CD4-positive, alpha-beta T cell treated with Interleukin-21 for 1 hour (primary cell): ENCODE results near the gene DDX51.

Experiments
- DNase-seq: peaks from one replicate; pipeline ENCODE4 v3.0.0-alpha.2; 2020

The DDX51 gene

DNA sequence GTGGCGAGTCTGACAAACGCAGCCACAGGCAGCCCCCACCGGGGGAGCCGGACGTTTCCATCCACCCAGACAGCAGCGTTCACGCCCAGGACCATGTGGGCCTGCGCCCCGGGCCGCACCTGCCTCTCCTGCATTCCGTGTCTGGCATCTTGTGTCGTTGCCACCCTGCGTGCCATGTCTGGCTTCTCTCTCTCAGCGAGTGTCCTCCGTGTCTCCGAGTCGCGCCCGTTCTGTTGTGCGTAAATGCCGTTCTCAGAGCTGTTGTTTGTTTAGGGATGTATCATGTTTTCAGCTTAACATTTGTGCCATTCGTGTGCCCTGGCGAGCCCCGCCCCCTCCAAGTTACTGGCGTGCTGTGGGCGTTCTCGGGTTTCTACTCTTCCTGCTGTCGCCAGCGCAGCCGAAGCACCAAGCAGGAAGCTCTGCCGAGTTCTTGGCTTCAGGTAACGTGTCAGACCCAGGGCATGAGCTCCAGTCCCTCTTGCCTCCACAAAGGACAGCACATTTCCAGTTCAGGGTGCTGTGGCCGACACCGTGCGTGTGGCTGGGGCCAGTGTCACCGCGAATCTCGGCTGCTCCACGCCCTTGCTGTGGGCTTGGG, 34.8 kb upstream of the DDX51 start:
- peak; percentile 45 for DNase-seq

GRCh38 chr12:132178316-132178715, 34.2 kb upstream of the DDX51 start:
- no peak for DNase-seq

GRCh38 chr12:132176920-132177551, 32.9 kb upstream of the DDX51 start:
- DNase-seq: no peak

DNA sequence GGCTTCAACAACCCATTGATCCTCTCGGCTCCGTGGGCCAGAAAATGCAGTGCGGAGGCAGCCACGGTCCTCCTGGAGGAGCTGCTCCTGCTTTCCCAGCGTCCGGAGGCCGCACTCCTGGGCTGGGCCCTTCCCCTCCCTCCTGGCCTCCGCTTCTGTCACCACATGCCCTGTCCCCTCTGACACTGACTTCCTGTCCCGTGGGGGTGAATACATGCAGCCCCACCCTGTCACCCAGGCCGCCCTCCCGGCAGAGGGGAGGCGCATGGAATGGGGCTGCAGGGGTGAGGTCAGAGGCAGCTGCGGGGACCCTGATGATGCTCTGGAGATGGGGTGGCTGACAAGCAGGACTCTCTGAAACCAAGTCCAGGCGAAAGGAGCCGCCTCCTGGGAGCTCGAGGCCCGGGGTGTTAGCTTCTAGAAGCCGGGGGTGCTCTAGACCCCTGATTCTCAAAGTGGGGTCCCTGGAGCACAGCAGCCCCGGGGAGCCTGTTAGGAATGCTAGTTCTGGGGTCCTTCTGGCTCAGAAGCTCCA, 32.3 kb upstream of the DDX51 start:
- no peak for DNase-seq

DNA sequence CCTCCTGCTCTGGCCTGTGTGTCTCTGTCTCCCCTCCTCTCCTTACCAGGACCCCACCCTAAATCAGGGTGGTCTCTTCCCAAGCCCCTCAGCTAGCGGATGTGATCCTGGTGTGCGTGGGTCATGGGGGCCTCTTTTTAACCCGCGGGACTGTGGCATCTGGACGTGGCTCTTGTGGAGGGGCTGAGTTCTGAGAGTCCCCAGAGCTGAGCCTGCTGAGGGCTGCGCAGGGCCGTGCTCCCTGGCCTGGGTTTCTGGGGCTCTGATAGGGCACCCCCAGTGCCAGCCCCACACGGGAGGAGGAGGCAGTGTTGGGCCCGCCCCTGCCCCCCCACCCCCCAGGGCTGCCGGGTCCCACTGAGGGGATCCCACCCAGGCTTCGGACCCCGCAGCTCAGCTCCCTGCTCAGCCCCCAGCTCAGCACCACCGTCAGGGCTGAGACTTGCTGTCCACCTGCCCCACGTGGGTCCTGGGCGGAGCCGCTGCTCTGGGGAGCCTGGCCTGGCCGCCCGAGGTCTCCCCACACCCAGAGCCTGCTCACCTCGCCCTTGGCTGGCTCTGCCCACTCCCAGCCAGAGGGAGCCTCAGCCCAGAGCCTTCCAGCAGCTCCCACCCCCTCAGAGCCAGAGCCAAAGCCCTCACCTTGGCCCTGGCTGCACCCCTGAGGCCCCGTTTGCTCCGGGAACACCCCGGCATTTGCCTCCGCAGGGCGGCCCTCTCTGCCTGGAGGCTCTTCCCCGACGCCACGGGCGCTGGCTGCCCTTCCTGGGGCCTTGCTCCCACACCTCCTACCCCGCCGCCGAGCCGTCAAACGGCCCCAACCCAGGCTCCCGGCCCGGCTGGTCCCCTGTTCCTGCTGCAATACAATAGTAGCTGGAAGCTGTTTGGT, 31.6 kb upstream of the DDX51 start:
- no peak for DNase-seq

- no peak for DNase-seq
Observed at GRCh38 chr12:132174839-132175490, 30.8 kb upstream of the DDX51 start.

DNA sequence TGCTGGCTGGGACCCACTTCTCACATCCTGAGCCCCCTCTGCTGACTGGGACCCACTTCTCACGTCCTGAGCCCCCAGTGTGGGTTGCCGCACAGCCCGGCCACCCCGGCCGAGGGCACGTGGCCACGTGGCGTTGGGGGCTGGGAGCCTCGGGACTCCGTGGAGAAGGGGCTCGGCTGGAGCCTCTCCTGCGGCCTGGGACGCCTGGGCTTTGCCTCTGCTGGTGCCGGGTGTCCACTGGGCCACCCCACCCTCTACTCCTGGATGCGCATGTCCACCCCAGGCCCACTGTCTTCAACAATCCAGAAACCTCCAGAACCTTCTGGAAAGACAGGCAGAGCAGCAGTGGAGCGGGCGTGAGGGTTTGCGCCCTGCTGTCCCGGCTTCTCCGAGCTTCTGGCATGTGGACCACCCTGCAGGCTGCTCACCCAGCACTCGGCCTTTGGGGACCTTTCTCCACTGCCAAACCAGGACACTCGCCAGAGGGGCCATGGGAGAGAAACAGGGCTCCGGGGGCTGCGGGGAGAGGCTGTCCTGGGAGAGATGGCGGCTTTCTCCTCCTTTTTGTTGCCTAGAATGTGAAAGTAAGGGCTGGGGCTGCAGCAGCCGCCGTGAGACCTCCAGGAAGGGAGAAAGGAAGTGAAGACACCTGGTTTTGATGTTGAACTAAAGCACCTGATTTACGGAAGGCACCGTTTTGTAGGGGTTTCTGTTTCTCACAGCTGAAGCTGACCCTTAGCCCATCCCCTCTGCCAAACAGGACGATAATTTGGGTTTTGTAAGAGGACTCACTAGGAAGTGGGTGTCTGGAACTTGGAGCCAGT, 30.1 kb upstream of the DDX51 start:
- no peak for DNase-seq

DNA sequence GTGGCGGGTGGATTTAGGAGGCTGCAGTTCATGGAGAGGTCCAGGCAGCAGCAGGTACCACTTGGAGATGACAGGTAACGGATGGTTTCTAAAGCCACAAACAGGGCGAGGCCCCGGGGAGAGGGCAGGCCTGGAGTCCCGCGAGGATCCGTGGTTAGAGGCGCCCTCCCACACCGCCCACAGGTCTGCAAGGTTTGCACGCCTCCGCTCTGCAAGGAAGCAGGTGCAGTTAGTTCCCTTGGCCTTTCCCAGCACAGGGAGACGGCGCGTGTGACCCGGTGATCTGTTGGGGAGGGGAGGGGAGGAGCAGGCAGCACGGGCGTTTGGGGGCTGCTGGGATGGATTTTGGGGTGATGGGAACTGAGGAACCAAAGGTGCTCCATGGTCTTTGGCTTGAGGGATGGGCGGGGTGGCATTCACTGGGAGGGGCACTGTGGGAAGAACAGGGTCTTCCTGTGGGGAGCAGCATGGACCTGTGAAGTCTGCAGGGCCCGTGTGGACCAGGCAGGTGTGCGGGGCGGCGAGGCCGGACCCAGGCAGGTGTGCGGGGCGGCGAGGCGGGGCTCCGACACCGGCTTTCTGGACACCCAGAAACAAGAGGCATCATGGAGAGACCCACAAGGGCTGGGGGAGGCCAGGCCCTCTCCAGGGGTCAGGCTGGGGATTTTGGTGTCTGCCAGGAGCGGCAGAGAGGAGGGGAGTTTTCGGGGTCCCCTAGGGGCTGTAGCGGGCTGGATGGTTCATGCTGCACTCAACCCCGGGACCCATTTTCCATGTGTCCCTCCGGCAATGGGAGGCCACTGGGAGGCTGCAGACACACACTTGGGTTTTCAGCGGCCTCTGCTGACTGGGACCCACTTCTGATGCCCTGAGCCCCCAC, 29.3 kb upstream of the DDX51 start:
- DNase-seq: no peak

DNA sequence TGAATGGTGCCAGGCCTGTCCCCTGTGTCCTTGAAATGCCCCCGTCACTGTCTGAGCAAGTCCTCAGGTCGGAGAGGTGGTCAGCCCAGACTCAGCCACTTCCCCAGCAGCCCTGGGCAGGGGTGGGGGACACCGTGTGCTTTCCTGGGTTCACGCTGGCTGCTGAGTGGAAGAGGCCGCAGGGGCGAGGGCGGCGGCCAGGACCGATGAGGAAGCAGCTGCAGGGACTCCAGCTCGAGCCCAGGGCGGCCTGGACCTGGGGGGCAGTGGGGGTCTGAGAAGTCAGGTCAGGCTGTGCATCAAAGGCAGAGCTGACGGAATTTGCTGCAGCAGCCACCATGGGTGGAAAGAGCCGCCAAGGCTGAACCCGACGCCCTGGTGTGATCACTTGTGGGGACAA, 28.5 kb upstream of the DDX51 start:
- no peak for DNase-seq

DNA sequence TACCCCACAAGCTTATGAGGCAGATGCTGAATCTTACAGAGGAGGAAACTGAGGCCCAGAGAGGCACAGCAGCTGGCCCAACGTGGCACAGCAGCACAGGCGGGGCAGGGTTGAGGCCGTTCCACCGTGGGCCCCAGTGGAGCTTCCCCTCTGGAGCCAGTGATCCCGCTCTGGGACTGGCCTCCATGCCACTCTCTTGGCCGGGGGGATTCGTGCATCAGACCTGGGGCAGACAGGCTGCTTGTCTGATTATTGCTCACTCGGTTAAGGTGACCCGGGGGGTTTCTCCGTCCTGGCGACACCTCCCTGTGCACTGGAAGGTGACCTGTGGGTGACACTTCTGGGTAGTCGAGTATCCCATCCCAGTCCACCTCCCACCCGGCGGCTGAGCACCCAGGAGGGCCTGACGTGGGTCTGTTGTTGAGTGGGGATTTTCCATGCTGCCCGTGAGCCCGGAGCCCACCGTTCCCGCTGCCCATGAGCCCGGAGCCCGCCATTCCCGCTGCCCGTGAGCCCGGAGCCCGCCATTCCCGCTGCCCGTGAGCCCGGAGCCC, 27.9 kb upstream of the DDX51 start:
- DNase-seq: no peak

GRCh38 chr12:132171293-132171967, 27.3 kb upstream of the DDX51 start:
- DNase-seq: no peak

GRCh38 chr12:132170637-132171292, 26.6 kb upstream of the DDX51 start:
- DNase-seq: no peak

GRCh38 chr12:132170094-132170636, 26.0 kb upstream of the DDX51 start:
- no peak for DNase-seq

- DNase-seq: no peak
Observed at GRCh38 chr12:132169376-132169775, 25.3 kb upstream of the DDX51 start.

DNA sequence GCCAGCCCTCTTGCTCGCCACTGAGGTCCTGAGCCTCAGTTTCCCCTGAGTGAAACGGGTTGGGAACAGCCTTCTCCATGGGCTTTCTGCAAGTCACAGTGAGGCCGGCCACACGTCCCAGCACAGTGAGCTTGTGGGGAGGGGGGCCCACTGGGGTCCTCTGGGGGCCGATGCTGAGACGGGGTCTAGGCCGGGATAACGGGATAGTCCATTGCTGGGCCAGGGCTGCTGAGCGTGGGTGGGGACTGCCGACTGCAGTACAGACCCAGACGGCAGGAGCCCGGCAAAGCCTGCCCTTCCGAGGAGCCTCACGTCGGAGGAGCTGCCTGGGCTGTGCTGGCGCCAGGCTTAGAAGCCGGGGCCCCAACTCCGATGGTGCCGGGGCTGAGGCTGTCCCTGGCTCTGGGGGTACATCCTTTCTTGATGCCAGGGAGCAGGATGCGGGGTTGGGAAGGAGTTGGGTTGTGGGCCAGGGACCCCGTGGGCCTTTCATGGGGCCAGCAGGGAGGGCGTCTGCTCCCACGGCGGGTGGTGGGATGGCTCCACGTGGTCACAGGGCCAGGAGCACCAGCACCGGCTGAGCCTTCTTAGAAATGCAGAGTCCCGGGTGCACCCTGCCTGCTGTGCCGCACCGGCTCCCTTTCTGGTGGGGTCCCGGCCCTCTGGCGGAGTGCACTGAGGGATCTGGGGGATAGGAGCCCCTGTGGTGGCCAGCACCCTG, 24.4 kb upstream of the DDX51 start:
- DNase-seq: no peak

DNA sequence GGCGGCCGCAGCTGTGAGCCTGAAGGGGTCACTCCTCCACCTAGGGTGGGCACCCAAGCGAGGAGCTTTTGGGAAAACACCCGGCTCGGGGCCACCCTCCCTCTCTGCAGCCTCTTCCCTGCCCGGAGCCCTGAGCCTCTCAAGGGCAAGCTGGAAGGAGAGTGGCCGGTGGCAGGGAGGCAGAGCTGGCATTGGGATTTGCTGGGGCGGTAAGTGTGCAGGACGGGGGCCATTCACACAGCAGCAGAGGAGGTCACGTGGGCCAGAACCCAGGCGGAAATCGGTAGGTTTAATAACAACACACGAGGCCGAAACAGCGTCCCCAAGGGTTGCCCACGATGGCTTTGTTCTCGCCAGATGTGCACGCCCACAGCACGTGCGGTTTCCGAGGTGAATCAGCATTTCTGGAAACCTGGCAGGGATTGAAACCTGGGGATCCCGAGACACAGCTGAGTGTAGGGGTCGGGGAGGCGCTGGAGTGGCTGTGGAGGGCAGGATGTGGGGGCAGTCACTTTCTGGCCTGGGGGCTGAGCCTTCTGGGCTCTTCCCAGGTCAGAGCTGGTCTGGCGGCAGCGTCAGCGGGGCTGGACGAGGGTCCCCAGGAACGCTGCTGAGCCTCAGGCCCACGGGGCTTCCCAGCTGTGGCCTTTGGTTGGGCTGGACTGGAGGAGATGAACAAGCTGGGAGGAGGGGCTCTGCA, 23.6 kb upstream of the DDX51 start:
- DNase-seq: no peak

DNA sequence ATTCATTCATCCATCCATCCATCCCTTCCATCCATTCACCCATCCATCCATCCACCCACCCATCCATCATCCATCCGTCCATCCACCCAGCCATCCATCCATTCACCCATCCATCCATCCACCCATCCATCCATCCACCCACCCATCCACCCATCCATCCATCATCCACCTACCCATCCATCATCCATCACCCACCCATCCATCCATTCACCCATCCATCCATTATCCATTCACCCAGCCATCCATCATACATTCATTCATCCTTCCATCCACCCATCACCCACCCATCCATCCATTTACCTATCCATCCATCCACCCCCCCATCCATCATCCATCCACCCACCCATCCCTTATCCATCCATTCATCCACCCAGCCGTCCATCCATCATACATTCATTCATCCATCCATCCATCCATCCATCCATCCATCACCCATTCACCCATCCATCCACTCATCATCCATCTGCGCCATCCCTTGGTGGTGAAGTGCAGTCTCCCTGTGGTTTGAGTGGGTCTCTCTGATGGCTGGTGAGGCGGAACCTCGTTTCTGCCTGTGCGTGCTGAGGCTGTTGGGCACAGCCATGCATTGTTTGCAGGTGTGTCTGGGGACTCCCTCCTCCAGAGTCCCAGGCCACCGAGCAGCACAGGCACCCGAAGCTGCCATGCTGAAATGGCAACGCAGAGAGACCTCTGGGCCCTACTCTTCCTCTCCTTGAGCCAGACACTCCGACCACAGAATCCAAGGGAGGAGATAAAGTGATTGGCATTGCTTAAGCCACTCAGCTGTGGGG, 22.9 kb upstream of the DDX51 start:
- DNase-seq: no peak
